C4-2B (cell line): Measurements from ENCODE around the gene PBX4.

ENCODE experiments used
- H3K27ac ChIP-seq: fragments of 450-650 bp; 2 replicates; pipeline ENCODE4 v1.5.1; 2017
- CTCF ChIP-seq: fragments of 450-650 bp; conservative IDR thresholded peaks from 2 replicates; pipeline ENCODE4 v1.5.1; 2017; ENCODE audit warnings: mild to moderate bottlenecking
- ZFX ChIP-seq: fragments of 450-650 bp; IDR thresholded peaks from 2 replicates; pipeline ENCODE4 v1.6.1; 2017

The PBX4 gene

DNA sequence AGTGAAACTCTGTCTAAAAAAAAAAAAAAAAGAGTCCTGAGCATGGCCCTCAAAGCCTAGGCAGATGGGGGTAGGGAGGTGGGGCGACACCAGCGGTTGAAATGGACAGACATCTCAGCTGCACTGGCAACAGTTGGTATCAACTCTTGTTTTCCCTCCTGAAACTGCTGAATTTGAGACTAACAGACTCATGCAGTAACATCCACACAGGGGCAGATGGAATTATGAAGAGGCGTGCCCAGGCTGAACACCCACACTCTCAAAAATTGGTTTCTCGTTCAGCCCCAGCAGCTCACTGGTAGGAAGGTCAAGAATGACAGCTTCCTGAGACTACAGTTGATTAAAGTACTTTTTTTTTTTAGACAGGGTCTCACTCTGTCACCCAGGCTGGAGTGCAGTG lies 24.1 kb downstream of the PBX4 start:
- TF ChIP-seq ZFX (no peak), CTCF (no peak)
- H3K27ac ChIP-seq = peak overlapping the region; percentile 39; the same call in 1 of the 2 replicates

DNA sequence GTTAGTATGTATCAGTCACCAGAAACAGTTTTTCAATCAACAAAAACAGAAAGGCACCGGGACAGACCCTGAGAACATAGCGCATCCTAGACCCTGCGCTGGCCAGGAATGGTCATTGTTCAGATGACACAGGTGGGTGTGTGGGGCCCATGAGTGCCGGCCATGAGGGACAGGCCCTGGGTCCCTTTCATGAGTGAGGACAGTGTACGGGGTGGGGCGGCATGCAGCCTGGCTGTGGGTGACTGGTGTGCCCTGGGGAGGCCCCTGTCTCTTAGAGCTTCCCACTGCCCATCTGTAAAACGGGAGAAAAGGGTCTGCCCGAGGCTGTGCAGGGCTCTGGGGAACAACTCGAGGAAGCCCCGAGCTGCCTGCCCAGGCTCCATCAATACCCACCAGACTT lies 25.8 kb downstream of the PBX4 start:
- H3K27ac ChIP-seq = no peak overlapping the region
- TF ChIP-seq ZFX (no peak), CTCF (no peak)

DNA sequence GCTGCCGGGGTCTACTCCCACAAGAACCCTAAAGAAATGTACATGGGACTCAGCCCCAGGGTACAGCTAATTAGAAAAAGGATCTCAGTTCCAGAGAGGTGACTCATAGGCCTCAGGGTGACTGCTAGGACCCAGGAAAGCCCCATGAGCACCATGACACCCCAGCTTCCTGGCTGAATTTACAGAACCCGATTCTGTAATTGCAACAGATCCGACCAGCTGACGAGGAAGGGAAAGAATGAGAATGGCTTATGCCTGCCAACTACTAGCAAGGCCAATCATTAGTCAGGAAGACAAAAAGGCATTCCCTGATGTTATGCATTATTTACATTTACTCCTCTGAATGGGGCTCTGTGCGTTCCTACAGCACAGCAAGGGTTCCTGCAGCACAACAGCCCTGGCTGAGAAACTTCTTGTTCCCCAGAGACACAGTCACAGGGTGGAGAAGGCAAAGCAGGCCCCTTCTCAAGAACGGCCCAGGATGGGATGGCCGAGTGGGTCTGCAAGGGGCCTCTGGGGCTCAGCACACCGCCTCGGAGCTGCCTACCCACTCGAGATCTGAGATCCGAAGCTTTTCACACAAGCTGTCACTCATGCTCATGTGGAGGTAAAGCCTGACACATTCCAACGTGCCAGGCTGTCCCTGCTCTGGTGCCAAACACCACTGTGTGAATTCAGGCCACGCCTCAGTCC lies 27.2 kb downstream of the PBX4 start:
- TF ChIP-seq CTCF (no peak), ZFX (no peak)
- peak overlapping the region; percentile 20; the same call in 1 of the 2 replicates for H3K27ac ChIP-seq

DNA sequence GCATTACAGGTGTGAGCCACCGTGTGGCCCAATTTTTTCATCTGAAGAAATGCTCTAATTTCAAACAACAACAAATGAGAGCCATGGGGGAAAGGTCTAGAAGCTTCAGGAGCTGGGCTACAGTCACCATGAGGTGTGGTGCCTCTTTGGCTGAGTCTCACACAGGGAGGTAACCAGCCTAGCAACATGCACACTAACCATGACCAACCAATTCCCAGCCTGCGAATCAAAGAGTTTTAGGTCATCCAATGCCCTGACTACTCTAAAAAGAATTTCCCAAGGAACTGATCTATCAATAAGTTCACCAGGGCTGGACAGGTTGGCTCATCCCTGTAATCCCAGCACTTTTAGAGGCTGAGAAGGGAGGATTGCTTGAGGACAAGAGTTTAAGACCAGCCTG lies 29.9 kb downstream of the PBX4 start:
- no peak for TF ChIP-seq ZFX
- TF ChIP-seq CTCF = no peak
- no peak overlapping the region for H3K27ac ChIP-seq

- TF ChIP-seq ZFX (no peak), CTCF (no peak)
- no peak overlapping the region for H3K27ac ChIP-seq
Observed at GRCh38 chr19:19587771-19588170, 30.7 kb downstream of the PBX4 start.

DNA sequence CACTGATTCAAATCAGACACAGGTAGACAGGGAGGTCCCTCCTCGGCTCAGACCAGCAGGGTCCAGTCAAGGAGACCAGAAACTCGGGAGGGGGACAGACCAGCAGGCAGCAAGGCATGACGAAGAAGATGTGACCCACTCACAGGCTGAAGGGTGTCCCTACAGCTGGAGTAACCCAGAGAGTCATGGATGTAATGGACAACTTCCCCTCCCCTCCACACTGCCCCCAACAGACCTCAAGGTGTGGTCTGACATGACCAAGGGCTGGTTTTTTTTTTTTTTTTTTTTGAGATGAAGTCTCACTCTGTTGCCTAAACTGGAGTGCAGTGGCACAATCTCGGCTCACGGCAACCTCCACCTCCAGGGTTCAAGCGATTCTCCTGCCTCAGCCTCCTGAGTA lies 34.1 kb downstream of the PBX4 start:
- no peak overlapping the region for H3K27ac ChIP-seq
- TF ChIP-seq ZFX (no peak), CTCF (no peak)

DNA sequence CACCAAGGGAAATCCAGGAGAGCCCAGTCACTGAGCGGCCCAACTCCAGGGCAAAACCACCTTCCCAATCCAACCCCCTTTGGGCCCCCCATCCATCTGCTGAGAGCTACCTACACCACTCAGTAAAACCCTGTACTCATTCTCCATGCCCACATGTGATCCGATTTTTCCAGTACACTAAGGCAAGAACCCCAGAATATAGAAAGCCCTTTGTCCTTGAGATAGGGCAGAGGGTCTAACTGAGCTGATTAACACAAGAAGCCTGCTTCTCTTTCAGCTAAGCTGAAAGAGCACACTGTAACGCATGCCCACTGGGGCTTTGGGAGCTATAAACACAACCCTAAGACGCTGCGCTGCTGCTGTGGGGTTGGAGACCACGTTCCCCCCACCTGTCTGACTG lies 36.0 kb downstream of the PBX4 start:
- H3K27ac ChIP-seq = no peak overlapping the region
- TF ChIP-seq CTCF = no peak
